ENCODE measurements around the gene CCL24.
"Not testable (repeated sequence)": the region's sequence is repeated elsewhere in the genome, so short reads cannot be mapped to it uniquely, and the experiment has no call there.

DNA sequence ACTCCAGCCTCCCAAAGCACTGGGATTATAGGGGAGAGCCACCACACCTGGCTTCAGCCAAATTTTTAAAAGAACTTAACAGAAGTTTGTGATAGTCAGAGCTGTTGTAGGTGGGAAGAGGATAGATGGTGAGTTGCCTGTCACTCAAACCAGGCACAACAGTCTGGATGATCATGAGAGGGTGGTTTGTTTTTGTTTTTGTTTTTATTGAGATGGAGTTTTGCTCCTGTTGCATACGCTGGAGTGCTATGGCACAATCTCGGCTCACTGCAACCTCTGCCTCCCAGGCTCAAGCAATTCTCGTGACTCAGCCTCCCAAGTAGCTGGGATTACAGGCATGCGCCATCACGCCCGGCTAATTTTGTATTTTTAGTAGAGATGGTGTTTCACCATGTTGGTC, 39.6 kb downstream of the CCL24 start:
- not testable (repeated sequence) for TF ChIP-seq POLR2AphosphoS5 (IDR thresholded peaks at IDR 0.05)
- TF ChIP-seq, protein P1, sequence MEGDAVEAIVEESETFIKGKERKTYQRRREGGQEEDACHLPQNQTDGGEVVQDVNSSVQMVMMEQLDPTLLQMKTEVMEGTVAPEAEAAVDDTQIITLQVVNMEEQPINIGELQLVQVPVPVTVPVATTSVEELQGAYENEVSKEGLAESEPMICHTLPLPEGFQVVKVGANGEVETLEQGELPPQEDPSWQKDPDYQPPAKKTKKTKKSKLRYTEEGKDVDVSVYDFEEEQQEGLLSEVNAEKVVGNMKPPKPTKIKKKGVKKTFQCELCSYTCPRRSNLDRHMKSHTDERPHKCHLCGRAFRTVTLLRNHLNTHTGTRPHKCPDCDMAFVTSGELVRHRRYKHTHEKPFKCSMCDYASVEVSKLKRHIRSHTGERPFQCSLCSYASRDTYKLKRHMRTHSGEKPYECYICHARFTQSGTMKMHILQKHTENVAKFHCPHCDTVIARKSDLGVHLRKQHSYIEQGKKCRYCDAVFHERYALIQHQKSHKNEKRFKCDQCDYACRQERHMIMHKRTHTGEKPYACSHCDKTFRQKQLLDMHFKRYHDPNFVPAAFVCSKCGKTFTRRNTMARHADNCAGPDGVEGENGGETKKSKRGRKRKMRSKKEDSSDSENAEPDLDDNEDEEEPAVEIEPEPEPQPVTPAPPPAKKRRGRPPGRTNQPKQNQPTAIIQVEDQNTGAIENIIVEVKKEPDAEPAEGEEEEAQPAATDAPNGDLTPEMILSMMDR (IDR thresholded peaks at IDR 0.05) = not testable (repeated sequence)
